ENCODE measurements around the gene ESR2. TPM values are rescaled to one million over a fixed set of nuclear protein-coding genes. Genes with fewer than 3 reads are reported as not detected.
"Not testable (repeated sequence)": the region's sequence is repeated elsewhere in the genome, so short reads cannot be mapped to it uniquely, and the experiment has no call there.

The ESR2 gene
- total and polyA plus RNA-seq, 4 donors, result 0.01 to 0.28 (median 0.09) TPM

DNA sequence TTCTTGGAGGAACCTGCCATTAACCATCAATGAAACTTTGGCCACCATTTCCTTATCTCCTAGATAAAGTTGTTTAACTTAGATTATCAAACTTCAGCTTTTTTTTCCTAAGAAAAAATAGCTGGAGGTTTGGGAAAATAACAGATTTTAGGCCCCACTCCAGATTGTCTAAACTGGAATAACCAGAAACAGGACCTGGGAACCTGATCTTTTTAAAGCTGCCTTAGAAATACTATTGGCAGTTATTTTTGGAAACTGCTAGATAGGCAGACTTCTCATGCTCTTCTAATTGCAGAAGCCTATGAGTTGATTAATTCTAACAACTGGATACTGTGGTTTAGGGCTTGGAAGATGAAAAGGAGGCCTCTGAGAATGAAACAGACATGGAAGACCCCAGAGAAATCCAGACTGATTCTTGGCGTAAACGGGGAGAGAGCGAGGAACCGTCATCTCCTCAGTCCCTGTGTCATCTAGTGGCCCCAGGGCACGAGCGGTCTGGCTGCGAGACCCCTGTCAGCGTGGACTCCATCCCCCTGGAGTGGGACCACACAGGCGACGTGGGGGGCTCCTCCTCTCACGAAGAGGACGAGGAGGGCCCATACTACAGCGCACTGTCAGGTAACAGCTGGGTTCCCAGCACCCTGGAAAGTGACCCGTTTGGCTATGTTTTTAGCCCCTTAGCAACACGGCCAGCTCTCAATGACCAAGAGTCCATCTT, 80.2 kb downstream of the ESR2 start:
- TF ChIP-seq YY1 (IDR thresholded peaks at IDR 0.05) (no peak), GABPA (IDR thresholded peaks at IDR 0.05 in 1 of 2, conservative IDR thresholded peaks at IDR 0.05 in 1 of 2) (no peak)
- Histone ChIP-seq H3K36me3 (ENCODE audit: control insufficient read depth in 4 of 4, insufficient read depth in 3 of 4, low read depth in 1 of 4, low read length in 3 of 4) (peaks cover 20 to 98% (median 89%) of the 10 kb centered on the region in 4 donors), H3K4me1 (ENCODE audit: control insufficient read depth in 4 of 4, insufficient read depth in 4 of 4, low read length in 3 of 4) (no peaks in the 10 kb centered on the region), H3K9me3 (ENCODE audit: control insufficient read depth in 4 of 4, low read length in 3 of 4) (no peaks in the 10 kb centered on the region), H3K27me3 (ENCODE audit: control insufficient read depth in 4 of 4, insufficient read depth in 4 of 4, low read length in 3 of 4) (no peaks in the 10 kb centered on the region), H3K4me3 (ENCODE audit: low read depth in 1 of 3, low read length in 3 of 3) (no peak overlapping the region), H3K27ac (ENCODE audit: low read depth in 1 of 2, low read length in 2 of 2) (no peak overlapping the region), H3K9ac (ENCODE audit: low read depth in 1 of 2, low read length in 2 of 2) (no peak overlapping the region)
- WGBS, result 93% methylated on average over 15 of the region's 15 CpGs
- no peak for DNase-seq (ENCODE audit: low spot score)

DNA sequence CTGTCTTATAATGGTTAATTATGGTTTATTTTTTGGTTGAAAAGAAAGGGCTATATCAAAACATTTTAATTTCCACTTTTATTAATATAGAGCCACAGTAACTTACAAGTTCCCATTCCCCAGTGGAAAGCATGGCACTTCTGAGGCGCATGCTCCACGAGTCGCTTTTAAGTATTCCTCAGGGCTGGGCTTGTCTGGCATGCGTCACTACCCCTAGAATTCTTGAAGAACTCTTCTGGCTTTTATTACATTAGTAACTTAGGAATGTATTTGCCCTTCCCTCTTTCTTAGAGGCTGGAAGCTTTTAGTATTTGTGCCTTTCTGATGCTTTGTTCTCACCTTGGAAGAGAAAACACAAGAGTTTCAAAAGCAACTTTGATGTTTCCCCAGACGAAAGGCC, 81.1 kb downstream of the ESR2 start:
- Histone ChIP-seq H3K4me1 (ENCODE audit: control insufficient read depth in 4 of 4, insufficient read depth in 4 of 4, low read length in 3 of 4) (no peaks in the 10 kb centered on the region), H3K9ac (ENCODE audit: low read depth in 1 of 2, low read length in 2 of 2) (no peak overlapping the region), H3K9me3 (ENCODE audit: control insufficient read depth in 4 of 4, low read length in 3 of 4) (no peaks in the 10 kb centered on the region), H3K4me3 (ENCODE audit: low read depth in 1 of 3, low read length in 3 of 3) (no peak overlapping the region), H3K27ac (ENCODE audit: low read depth in 1 of 2, low read length in 2 of 2) (no peak overlapping the region), H3K36me3 (ENCODE audit: control insufficient read depth in 4 of 4, insufficient read depth in 3 of 4, low read depth in 1 of 4, low read length in 3 of 4) (peaks cover 25 to 98% (median 88%) of the 10 kb centered on the region in 4 donors), H3K27me3 (ENCODE audit: control insufficient read depth in 4 of 4, insufficient read depth in 4 of 4, low read length in 3 of 4) (no peaks in the 10 kb centered on the region)
- no peak for TF ChIP-seq CTCF (IDR thresholded peaks at IDR 0.05; ENCODE audit: low read depth, low read length, missing input control)
- no peak for TF ChIP-seq TAF1 (conservative IDR thresholded peaks at IDR 0.05)
- no peak for TF ChIP-seq GABPA (IDR thresholded peaks at IDR 0.05 in 1 of 2, conservative IDR thresholded peaks at IDR 0.05 in 1 of 2)
- no peak for TF ChIP-seq EGR1 (IDR thresholded peaks at IDR 0.05; ENCODE audit: low read depth in 2 of 2)
- TF ChIP-seq SP1 (IDR thresholded peaks at IDR 0.05), result no peak
- no peak for TF ChIP-seq FOXA1 (IDR thresholded peaks at IDR 0.05)
- TF ChIP-seq, protein P1, sequence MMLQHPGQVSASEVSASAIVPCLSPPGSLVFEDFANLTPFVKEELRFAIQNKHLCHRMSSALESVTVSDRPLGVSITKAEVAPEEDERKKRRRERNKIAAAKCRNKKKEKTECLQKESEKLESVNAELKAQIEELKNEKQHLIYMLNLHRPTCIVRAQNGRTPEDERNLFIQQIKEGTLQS (IDR thresholded peaks at IDR 0.05), result no peak
- no peak for TF ChIP-seq FOXA2 (IDR thresholded peaks at IDR 0.05)
- WGBS, result 94% methylated on average over 5 of the region's 5 CpGs
- DNase-seq (ENCODE audit: low spot score), result no peak

GRCh38 chr14:64212666-64213065, 81.5 kb downstream of the ESR2 start:
- 97% methylated on average over 8 of the region's 8 CpGs for WGBS
- no peak overlapping the region for H3K9ac ChIP-seq (ENCODE audit: low read depth in 1 of 2, low read length in 2 of 2)
- no peak for DNase-seq (ENCODE audit: low spot score)
- no peak overlapping the region for H3K4me3 ChIP-seq (ENCODE audit: low read depth in 1 of 3, low read length in 3 of 3)
- H3K4me1 ChIP-seq (ENCODE audit: control insufficient read depth in 4 of 4, insufficient read depth in 4 of 4, low read length in 3 of 4), result no peaks in the 10 kb centered on the region
- no peaks in the 10 kb centered on the region for H3K27me3 ChIP-seq (ENCODE audit: control insufficient read depth in 4 of 4, insufficient read depth in 4 of 4, low read length in 3 of 4)
- no peaks in the 10 kb centered on the region for H3K9me3 ChIP-seq (ENCODE audit: control insufficient read depth in 4 of 4, low read length in 3 of 4)
- no peak overlapping the region for H3K27ac ChIP-seq (ENCODE audit: low read depth in 1 of 2, low read length in 2 of 2)
- TF ChIP-seq RAD21 (IDR thresholded peaks at IDR 0.05), result no peak
- TF ChIP-seq JUND (IDR thresholded peaks at IDR 0.05), result no peak
- TF ChIP-seq RXRA (IDR thresholded peaks at IDR 0.05), result no peak
- TF ChIP-seq GABPA (IDR thresholded peaks at IDR 0.05 in 1 of 2, conservative IDR thresholded peaks at IDR 0.05 in 1 of 2), result no peak
- no peak for TF ChIP-seq HNF4A (conservative IDR thresholded peaks at IDR 0.05)
- H3K36me3 ChIP-seq (ENCODE audit: control insufficient read depth in 4 of 4, insufficient read depth in 3 of 4, low read depth in 1 of 4, low read length in 3 of 4), result peaks cover 25 to 96% (median 84%) of the 10 kb centered on the region in 4 donors

- not testable (repeated sequence) for H3K27ac ChIP-seq (ENCODE audit: low read depth in 1 of 2, low read length in 2 of 2); H3K4me3 ChIP-seq (ENCODE audit: low read depth in 1 of 3, low read length in 3 of 3); H3K9ac ChIP-seq (ENCODE audit: low read depth in 1 of 2, low read length in 2 of 2); H3K9me3 ChIP-seq (ENCODE audit: control insufficient read depth in 4 of 4, low read length in 3 of 4); H3K4me1 ChIP-seq (ENCODE audit: control insufficient read depth in 4 of 4, insufficient read depth in 4 of 4, low read length in 3 of 4); H3K27me3 ChIP-seq (ENCODE audit: control insufficient read depth in 4 of 4, insufficient read depth in 4 of 4, low read length in 3 of 4); DNase-seq (ENCODE audit: low spot score)
- 93% methylated on average over 6 of the region's 6 CpGs for WGBS
- peaks cover 25 to 80% (median 68%) of the 10 kb centered on the region in 4 donors for H3K36me3 ChIP-seq (ENCODE audit: control insufficient read depth in 4 of 4, insufficient read depth in 3 of 4, low read depth in 1 of 4, low read length in 3 of 4)
Measured at GRCh38 chr14:64210912-64211311, 83.3 kb downstream of the ESR2 start.

All from liver (tissue), 9 donors.